WTC11 (cell line): ENCODE measurements around the gene ILRUN.

Source experiments
- E2F4 ChIP-seq: sonication (generic); formaldehyde crosslinking; IDR thresholded peaks from 2 replicates; pipeline ENCODE4 v1.8.1; 2022; ENCODE audit warnings: low read depth, mild to moderate bottlenecking, moderate library complexity, missing genetic modification reagents, borderline replicate concordance
- FOXJ3 ChIP-seq: sonication (generic); formaldehyde crosslinking; IDR thresholded peaks from 2 replicates; pipeline ENCODE4 v1.9.0; 2021; ENCODE audit warnings: missing genetic modification reagents, mild to moderate bottlenecking, borderline replicate concordance
- JAZF1 ChIP-seq: fragments of 250-450 bp; sonication (Bioruptor Pico); IDR thresholded peaks from 2 replicates; pipeline ENCODE4 v1.9.0; 2021; ENCODE audit warnings: moderate library complexity, mild to moderate bottlenecking, inconsistent platforms
- JUN ChIP-seq: sonication (generic); formaldehyde crosslinking; IDR thresholded peaks from 2 replicates; pipeline ENCODE4 v1.8.0; 2023; ENCODE audit warnings: mild to moderate bottlenecking, missing genetic modification reagents
- MAX ChIP-seq: sonication (generic); formaldehyde crosslinking; IDR thresholded peaks from 2 replicates; pipeline ENCODE4 v1.8.0; 2022; ENCODE audit warnings: mild to moderate bottlenecking, missing genetic modification reagents
- NFYB ChIP-seq: sonication (generic); formaldehyde crosslinking; conservative IDR thresholded peaks from 2 replicates; pipeline ENCODE4 v1.8.0; 2022; ENCODE audit warnings: low read depth, missing genetic modification reagents
- NR1H2 ChIP-seq: sonication (generic); formaldehyde crosslinking; IDR thresholded peaks from 2 replicates; pipeline ENCODE4 v1.9.0; 2021; ENCODE audit warnings: mild to moderate bottlenecking, moderate library complexity, missing genetic modification reagents
- RELA ChIP-seq: sonication (generic); formaldehyde crosslinking; IDR thresholded peaks from 2 replicates; pipeline ENCODE4 v1.8.1; 2022; ENCODE audit warnings: missing genetic modification reagents, mild to moderate bottlenecking, borderline replicate concordance
- SP1 ChIP-seq: sonication (generic); formaldehyde crosslinking; conservative IDR thresholded peaks from 2 replicates; pipeline ENCODE4 v1.8.1; 2022; ENCODE audit warnings: missing genetic modification reagents
- TF ChIP-seq, protein P1 (sequence below): fragments of 200-600 bp; IDR thresholded peaks from 2 replicates; pipeline ENCODE4 v1.8.0; 2022; ENCODE audit warnings: antibody characterized with exemption
- TF ChIP-seq, protein P2 (sequence below): sonication (generic); formaldehyde crosslinking; IDR thresholded peaks from 2 replicates; pipeline ENCODE4 v1.8.1; 2022; ENCODE audit warnings: mild to moderate bottlenecking, moderate library complexity, missing genetic modification reagents
- TF ChIP-seq, protein P3 (sequence below): sonication (generic); formaldehyde crosslinking; IDR thresholded peaks from 2 replicates; pipeline ENCODE4 v1.8.0; 2022; ENCODE audit warnings: mild to moderate bottlenecking, missing genetic modification reagents

DNA sequence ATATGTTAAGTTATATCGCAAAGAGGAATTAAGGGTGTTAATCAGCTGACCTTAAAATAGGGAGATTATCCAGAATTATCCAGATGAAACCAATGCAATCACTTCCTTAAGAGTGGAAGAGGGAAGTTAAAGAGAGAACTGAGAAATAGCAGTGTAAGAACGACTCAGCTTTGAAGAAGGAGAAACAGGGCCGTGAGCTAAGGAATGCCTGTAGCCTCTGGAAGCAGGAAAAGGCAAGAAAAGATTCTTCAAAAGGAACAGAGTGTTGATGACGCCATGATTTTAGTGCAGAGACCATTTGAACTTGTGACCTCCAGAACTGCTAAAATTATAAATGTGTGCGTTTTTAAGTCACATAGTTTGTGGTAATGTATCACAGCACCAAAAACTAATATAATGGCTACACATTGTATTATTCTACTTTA lies 32.7 kb downstream of the ILRUN start:
- TF ChIP-seq FOXJ3 (CRISPR knock-in tag) = no peak
- no peak for TF ChIP-seq SP1 (CRISPR knock-in tag)
- no peak for TF ChIP-seq JUN (CRISPR knock-in tag)
- TF ChIP-seq NFYB (CRISPR knock-in tag) = no peak
- no peak for TF ChIP-seq JAZF1
- no peak for TF ChIP-seq NR1H2
- TF ChIP-seq, protein P1, sequence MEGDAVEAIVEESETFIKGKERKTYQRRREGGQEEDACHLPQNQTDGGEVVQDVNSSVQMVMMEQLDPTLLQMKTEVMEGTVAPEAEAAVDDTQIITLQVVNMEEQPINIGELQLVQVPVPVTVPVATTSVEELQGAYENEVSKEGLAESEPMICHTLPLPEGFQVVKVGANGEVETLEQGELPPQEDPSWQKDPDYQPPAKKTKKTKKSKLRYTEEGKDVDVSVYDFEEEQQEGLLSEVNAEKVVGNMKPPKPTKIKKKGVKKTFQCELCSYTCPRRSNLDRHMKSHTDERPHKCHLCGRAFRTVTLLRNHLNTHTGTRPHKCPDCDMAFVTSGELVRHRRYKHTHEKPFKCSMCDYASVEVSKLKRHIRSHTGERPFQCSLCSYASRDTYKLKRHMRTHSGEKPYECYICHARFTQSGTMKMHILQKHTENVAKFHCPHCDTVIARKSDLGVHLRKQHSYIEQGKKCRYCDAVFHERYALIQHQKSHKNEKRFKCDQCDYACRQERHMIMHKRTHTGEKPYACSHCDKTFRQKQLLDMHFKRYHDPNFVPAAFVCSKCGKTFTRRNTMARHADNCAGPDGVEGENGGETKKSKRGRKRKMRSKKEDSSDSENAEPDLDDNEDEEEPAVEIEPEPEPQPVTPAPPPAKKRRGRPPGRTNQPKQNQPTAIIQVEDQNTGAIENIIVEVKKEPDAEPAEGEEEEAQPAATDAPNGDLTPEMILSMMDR = no peak
- no peak for TF ChIP-seq RELA
- no peak for TF ChIP-seq MAX
- TF ChIP-seq, protein P2, sequence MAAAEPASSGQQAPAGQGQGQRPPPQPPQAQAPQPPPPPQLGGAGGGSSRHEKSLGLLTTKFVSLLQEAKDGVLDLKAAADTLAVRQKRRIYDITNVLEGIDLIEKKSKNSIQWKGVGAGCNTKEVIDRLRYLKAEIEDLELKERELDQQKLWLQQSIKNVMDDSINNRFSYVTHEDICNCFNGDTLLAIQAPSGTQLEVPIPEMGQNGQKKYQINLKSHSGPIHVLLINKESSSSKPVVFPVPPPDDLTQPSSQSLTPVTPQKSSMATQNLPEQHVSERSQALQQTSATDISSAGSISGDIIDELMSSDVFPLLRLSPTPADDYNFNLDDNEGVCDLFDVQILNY = no peak
- no peak for TF ChIP-seq E2F4 (CRISPR knock-in tag)
- TF ChIP-seq, protein P3, sequence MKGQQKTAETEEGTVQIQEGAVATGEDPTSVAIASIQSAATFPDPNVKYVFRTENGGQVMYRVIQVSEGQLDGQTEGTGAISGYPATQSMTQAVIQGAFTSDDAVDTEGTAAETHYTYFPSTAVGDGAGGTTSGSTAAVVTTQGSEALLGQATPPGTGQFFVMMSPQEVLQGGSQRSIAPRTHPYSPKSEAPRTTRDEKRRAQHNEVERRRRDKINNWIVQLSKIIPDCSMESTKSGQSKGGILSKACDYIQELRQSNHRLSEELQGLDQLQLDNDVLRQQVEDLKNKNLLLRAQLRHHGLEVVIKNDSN = no peak
